ENCODE data around the gene HPD. TPM values are rescaled to one million over a fixed set of nuclear protein-coding genes. Genes with fewer than 3 reads are reported as not detected.

The HPD gene
- total RNA-seq, 4 donors from 2014 or later: 1.4 TPM; not detected in 3

DNA sequence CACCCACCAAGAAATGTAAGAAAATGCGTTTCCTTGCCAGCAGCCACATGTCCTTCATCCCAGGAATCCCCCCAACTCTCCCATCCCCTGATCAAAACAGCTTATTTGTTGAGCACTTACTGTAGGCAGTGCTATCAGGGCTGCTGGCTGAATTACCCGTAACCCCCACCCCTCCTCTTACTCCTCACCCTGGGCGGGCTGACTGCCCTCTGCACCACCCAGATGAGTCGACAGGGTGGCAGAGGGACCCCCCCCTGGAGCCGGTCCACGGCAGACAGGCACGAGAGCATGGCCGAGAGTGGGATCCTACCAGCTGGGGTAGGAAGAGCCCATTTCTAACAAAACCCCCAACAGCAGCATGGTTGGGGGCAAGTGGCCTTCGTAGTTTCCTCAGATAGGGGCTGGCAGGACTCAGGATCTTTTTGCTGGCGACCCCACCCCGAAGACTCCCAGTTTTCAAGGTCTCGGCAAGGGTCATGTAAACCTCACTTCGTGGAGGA is 64.1 kb downstream of the HPD start:
- TF ChIP-seq POLR2AphosphoS5 (IDR thresholded peaks at IDR 0.05) (no peak), POLR2A (IDR thresholded peaks at IDR 0.05) (no peak), EP300 (IDR thresholded peaks at IDR 0.05) (no peak)
- TF ChIP-seq, protein P1, sequence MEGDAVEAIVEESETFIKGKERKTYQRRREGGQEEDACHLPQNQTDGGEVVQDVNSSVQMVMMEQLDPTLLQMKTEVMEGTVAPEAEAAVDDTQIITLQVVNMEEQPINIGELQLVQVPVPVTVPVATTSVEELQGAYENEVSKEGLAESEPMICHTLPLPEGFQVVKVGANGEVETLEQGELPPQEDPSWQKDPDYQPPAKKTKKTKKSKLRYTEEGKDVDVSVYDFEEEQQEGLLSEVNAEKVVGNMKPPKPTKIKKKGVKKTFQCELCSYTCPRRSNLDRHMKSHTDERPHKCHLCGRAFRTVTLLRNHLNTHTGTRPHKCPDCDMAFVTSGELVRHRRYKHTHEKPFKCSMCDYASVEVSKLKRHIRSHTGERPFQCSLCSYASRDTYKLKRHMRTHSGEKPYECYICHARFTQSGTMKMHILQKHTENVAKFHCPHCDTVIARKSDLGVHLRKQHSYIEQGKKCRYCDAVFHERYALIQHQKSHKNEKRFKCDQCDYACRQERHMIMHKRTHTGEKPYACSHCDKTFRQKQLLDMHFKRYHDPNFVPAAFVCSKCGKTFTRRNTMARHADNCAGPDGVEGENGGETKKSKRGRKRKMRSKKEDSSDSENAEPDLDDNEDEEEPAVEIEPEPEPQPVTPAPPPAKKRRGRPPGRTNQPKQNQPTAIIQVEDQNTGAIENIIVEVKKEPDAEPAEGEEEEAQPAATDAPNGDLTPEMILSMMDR (IDR thresholded peaks at IDR 0.05): no peak
- Histone ChIP-seq H3K9me3 (no peaks in the 10 kb centered on the region), H3K4me3 (peak overlapping the region; percentile 61), H3K27me3 (no peaks in the 10 kb centered on the region), H3K27ac (peak overlapping the region; percentile 57), H3K36me3 (peaks cover 5% of the 10 kb centered on the region), H3K4me1 (peaks cover 68% of the 10 kb centered on the region)
- DNase-seq (ENCODE audit: low spot score in 2 of 2): peak in 1 of 2 donors; percentile 77
- WGBS: 5% methylated on average over 5 of the region's 13 CpGs

DNA sequence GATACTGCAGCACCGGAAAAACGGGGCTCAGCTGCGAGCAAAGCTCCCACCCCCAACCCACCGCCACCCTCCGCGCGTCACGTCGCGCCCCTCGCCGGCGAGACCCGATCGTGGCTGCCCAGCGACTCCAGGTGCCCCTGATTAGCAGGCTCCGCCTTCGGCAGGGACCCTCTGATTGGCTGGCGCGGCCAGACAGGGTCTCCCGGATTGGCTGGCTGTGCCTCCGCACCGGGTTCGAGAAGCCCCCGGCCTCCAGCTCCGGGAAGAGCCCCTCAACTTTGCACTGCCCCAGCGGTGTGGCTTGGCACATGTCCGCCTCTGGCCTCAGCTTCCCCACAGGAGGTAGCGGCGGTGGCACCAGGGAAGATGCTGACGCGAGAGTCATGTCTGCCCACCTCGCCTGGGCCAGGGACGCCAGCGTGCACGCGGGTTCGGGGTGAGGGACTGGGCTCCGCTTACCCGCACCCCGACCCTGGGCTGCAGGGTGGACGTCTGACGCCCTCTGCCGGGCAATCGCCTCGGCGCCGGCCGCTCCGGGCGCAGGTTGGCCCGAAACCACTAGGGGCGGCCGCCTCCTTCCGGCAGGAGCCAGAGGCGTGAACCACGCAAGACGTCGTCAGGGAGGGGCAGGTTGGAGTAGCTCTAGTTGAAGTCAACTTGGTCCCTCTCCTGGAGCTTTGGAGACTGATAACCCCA is 64.7 kb downstream of the HPD start:
- DNase-seq (ENCODE audit: low spot score in 2 of 2): peak; percentile 92 to 94
- Histone ChIP-seq H3K27me3 (no peaks in the 10 kb centered on the region), H3K4me1 (peaks cover 64% of the 10 kb centered on the region), H3K36me3 (peaks cover 5% of the 10 kb centered on the region), H3K9me3 (no peaks in the 10 kb centered on the region), H3K4me3 (peak overlapping the region; percentile 61), H3K27ac (peak overlapping the region; percentile 57)
- under 1% methylated on average over 22 of the region's 59 CpGs for WGBS
- TF ChIP-seq POLR2AphosphoS5 (IDR thresholded peaks at IDR 0.05) (peak; percentile 20 to 84 (median 62)), EP300 (IDR thresholded peaks at IDR 0.05) (no peak), POLR2A (IDR thresholded peaks at IDR 0.05) (no peak)
- TF ChIP-seq, protein P1 (IDR thresholded peaks at IDR 0.05): peak; percentile 100

DNA sequence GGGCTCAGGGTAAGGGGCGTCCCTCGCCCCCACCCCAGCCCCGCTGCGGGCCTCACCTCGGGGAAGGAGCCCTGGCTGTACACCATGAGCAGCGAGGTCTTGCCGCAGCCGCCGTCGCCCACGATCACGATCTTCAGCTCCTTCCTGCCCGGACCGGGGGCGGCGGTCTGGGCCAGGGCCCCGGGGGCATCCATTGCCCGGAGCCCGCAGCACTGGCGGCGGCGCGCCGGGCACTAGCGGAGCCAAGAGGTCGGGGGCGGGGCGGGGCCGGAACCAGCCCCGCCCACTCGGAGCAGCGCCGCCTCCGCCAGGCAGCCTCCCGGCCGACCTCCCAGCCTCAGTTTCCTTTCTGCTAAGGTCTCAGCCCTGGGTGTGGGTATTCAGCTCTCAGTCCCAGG is 65.2 kb downstream of the HPD start, which contains the start of gene RHOF:
Gene RHOF (minus strand): TSS at position 249 of the 398 bp plus-strand sequence. CDS start 55 bp downstream, at position 194.
- Histone ChIP-seq H3K9me3 (no peaks in the 10 kb centered on the region), H3K27ac (peak within 1 kb of the TSS; percentile 57), H3K36me3 (peaks cover 5% of the 10 kb centered on the region), H3K27me3 (no peaks in the 10 kb centered on the region), H3K4me1 (peaks cover 58% of the 10 kb centered on the region), H3K4me3 (peak within 1 kb of the TSS; percentile 61)
- WGBS: 0% methylated on average over 5 of the region's 36 CpGs
- TF ChIP-seq POLR2AphosphoS5 (IDR thresholded peaks at IDR 0.05) (no peak), POLR2A (IDR thresholded peaks at IDR 0.05) (no peak), EP300 (IDR thresholded peaks at IDR 0.05) (no peak)
- TF ChIP-seq, protein P1 (IDR thresholded peaks at IDR 0.05): no peak
- no peak for DNase-seq (ENCODE audit: low spot score in 2 of 2)

DNA sequence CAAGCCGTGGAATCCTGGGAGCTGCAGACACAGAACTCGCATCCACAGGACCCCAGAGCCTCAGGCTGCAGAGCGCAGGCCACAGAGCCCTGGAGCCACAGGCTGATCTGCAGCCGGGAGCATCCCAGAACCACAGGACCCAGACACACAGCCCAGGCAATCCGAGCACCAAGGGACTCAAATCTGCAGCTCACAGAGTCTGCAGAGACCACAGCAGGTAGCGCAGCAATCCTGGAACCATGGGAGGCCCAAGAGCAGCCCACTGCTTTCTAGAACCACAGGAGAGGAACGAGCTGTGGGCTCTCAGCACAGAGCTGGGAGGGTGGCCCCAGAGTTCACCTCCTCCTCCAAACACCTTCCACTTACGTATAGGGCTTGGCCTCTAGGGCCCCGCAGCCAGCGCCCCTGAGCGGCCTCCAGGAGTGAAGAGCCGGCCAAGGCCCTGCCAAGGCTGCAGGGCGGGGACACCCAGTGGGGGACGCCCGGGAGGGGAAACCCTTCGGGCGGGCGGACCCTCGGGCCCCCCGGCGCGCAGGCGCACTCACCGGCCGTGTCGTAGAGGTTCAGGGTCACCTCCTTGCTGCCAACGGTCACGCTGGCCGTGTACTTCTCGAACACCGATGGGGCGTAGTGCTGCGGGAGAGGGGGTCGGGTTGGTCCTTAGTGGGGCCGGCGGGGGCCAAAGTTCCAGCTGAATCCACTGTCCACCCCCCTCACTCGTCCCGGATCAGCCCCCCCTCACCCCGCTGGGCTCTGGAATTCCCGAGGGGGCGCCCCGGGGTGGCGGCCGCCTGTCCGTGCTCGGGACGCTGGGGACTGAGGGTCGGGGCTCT is 65.8 kb downstream of the HPD start:
- Histone ChIP-seq H3K27ac (peak overlapping the region; percentile 25), H3K4me1 (peaks cover 52% of the 10 kb centered on the region), H3K27me3 (no peaks in the 10 kb centered on the region), H3K9me3 (no peaks in the 10 kb centered on the region), H3K4me3 (peak overlapping the region; percentile 61), H3K36me3 (peaks cover 5% of the 10 kb centered on the region)
- TF ChIP-seq POLR2AphosphoS5 (IDR thresholded peaks at IDR 0.05): no peak
- TF ChIP-seq EP300 (IDR thresholded peaks at IDR 0.05): no peak
- no peak for TF ChIP-seq POLR2A (IDR thresholded peaks at IDR 0.05)
- TF ChIP-seq, protein P1 (IDR thresholded peaks at IDR 0.05): no peak
- no peak for DNase-seq (ENCODE audit: low spot score in 2 of 2)
- WGBS: 67% methylated on average over 6 of the region's 48 CpGs
